ENCODE measurements around the gene CCDC92B. TPM values are rescaled to one million over a fixed set of nuclear protein-coding genes. Genes with fewer than 3 reads are reported as not detected.

CCDC92B gene
- 2.8 TPM for total RNA-seq

DNA sequence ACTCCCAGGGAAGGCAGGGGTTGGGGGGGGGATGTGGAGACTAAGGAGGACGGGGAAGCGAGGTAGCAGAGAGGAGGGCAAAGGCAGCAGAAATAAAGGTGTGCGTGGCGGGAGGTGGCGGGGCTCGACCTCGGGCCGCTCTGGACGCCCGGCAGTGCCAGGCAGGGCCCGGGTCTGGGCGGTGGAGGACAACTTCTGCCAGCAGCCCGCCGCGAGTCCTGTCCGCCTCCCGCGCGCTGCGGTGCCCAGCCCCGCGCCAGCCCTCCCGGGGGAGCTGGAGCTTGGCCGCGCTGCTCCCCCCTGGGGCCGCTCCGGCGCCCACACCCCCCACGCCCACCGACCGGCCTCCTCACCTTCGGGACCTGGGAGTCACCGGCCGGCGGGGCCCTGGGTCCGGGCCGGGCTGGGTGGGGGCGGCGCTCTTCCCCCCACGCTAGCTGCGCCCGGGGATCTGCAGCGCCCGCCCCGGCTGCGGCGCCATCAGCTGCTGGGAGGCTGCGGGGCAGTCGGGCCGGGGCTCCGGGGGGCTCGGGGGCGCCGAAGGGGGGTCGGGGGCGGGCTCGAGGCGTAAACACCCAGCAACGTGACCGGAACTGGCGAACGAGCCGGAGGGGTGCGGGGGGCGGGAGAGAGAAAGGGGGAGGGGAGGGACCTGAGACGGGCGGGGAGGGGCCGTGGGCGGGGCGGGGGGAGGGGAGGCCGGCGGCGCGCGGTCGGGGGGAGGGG is at the start of gene CCDC92B:
TSS of gene CCDC92B (minus strand) at position 595 of the 726 bp plus-strand sequence. CDS start 14,507 bp downstream, outside the sequence.

GRCh38 chr17:2796164-2797125 is 47.0 kb upstream of the CCDC92B start, which contains the start of gene RAP1GAP2:
TSS of gene RAP1GAP2 (plus strand) at chr17:2796438. CDS start at chr17:2796528, 90 bp downstream.

GRCh38 chr17:2711608-2712299 is 37.7 kb downstream of the CCDC92B start, which contains the start of gene CLUH:
TSS of gene CLUH (minus strand) at chr17:2711764. CDS start at chr17:2711661, 103 bp downstream.

Small RNA genes within 50 kb of the gene (small RNA-seq; reads per million reads assigned to genes)
- not detected for gene MIR1253 (ENCODE audit: low replicate concordance)
- not detected for gene MIR6776 (ENCODE audit: low replicate concordance)
- not detected for gene RN7SL608P (ENCODE audit: low replicate concordance)
- gene hsa-mir-1253 (ENCODE audit: low replicate concordance) = not detected

Other genes with a start within 250 kb of the CCDC92B start
- gene METTL16, start 237.8 kb downstream of the CCDC92B start, total RNA-seq = 25.7 TPM
- 424 TPM for gene PAFAH1B1, start 156.0 kb downstream of the CCDC92B start, total RNA-seq
- gene CLUH, start 37.9 kb downstream of the CCDC92B start, total RNA-seq = 42.9 TPM
- gene RAP1GAP2, start 46.8 kb upstream of the CCDC92B start, total RNA-seq = 49.1 TPM